A549 (cell line): ENCODE results near the gene ARPP21. TPM values are rescaled to one million over a fixed set of nuclear protein-coding genes. Genes with fewer than 3 reads are reported as not detected.

Experiments
- ATAC-seq, 2 experiments: fragments of 200-7000 bp in 1 of 2; fragments of >200 bp in 1 of 2; cut with Nextera tagmentation in 1 of 2; cut with Tn5 transposase in 1 of 2; 3 replicates each; pipeline versions ENCODE4 v1.8.0 to v1.9.1; 2018 to 2020; ENCODE audit warnings: mild to moderate bottlenecking in 1 of 2, moderate library complexity in 1 of 2
- CTCF ChIA-PET: fragments of 300-600 bp; sonication (Branson Sonifier 250); formaldehyde crosslinking; extraction: SDS; loops from one replicate; lab custom pipeline; 2021; ENCODE audit warnings: antibody characterized with exemption, inconsistent platforms; lab: Yijun Ruan, JAX
- POLR2A ChIA-PET: fragments of 350-600 bp; formaldehyde crosslinking; extraction: SDS; loops from one replicate; lab custom pipeline; 2021; ENCODE audit warnings: antibody characterized with exemption, inconsistent platforms; lab: Yijun Ruan, JAX
- DNase-seq, 2 experiments: peaks; one replicate each; pipeline versions ENCODE4 v3.0.0 to v3.0.0-alpha.2; 2011 to 2016; ENCODE audit warnings: low read depth in 1 of 2, low spot score in 1 of 2
- FAIRE-seq: peaks from 2 replicates; lab custom pipeline; 2011; peaks lifted over from hg19 to GRCh38; lab: Jason Lieb, UNC
- H3K27ac ChIP-seq, 2 experiments: fragments of >200 bp; sonication (Bioruptor Twin); formaldehyde crosslinking; 3 replicates each; pipeline ENCODE4 v1.5.1; 2016 to 2017
- H3K4me1 ChIP-seq: fragments of >200 bp; sonication (Bioruptor Twin); formaldehyde crosslinking; 3 replicates; pipeline ENCODE4 v1.6.1; 2016
- H3K4me2 ChIP-seq: fragments of >200 bp; sonication (Bioruptor Twin); formaldehyde crosslinking; 3 replicates; pipeline ENCODE4 v1.6.1; 2016
- H3K4me3 ChIP-seq: fragments of >200 bp; sonication (Bioruptor Twin); formaldehyde crosslinking; 3 replicates; pipeline ENCODE4 v1.5.1; 2016
- H3K9me3 ChIP-seq: fragments of >200 bp; sonication (Bioruptor Twin); formaldehyde crosslinking; 3 replicates; pipeline ENCODE4 v1.6.1; 2016
- BCL3 ChIP-seq: fragments of >200 bp; sonication (Bioruptor Twin); formaldehyde crosslinking; IDR thresholded peaks from 3 replicates; pipeline ENCODE4 v1.6.1; 2016
- CBX2 ChIP-seq: fragments of 200-600 bp; sonication (generic); IDR thresholded peaks from 2 replicates; pipeline ENCODE4 v1.6.1; 2016; ENCODE audit warnings: low read depth, mild to moderate bottlenecking, borderline replicate concordance
- CHD4 ChIP-seq: fragments of 200-600 bp; sonication (generic); IDR thresholded peaks from 2 replicates; pipeline ENCODE4 v1.6.1; 2016; ENCODE audit warnings: antibody characterized with exemption, mild to moderate bottlenecking, borderline replicate concordance
- EHMT2 ChIP-seq: fragments of 200-600 bp; sonication (generic); IDR thresholded peaks from 2 replicates; pipeline ENCODE4 v1.6.1; 2016; ENCODE audit warnings: antibody characterized with exemption, low read depth, mild to moderate bottlenecking, moderate library complexity
- ELK1 ChIP-seq: fragments of 150-350 bp; IDR thresholded peaks from 2 replicates; pipeline ENCODE4 v1.6.1; 2014; ENCODE audit warnings: low read depth, mild to moderate bottlenecking, low read length
- EP300 ChIP-seq, 2 experiments: fragments of >200 bp; sonication (Bioruptor Twin); formaldehyde crosslinking; IDR thresholded peaks; 2 replicates in 1 of 2; 3 replicates in 1 of 2; pipeline ENCODE4 v1.6.1; 2016 to 2017
- HMGXB4 ChIP-seq: fragments of 250-450 bp; sonication (Bioruptor Pico); IDR thresholded peaks from 2 replicates; pipeline ENCODE4 v1.5.0; 2021; ENCODE audit warnings: mild to moderate bottlenecking, moderate library complexity, borderline replicate concordance
- HOXB5 ChIP-seq: fragments of 250-450 bp; sonication (Bioruptor Pico); IDR thresholded peaks from 2 replicates; pipeline ENCODE4 v1.5.0; 2020; ENCODE audit warnings: mild to moderate bottlenecking, moderate library complexity
- JUNB ChIP-seq: fragments of >200 bp; sonication (Bioruptor Twin); formaldehyde crosslinking; IDR thresholded peaks from 2 replicates; pipeline ENCODE4 v1.6.1; 2016
- KDM1A ChIP-seq: fragments of 200-600 bp; sonication (generic); IDR thresholded peaks from 2 replicates; pipeline ENCODE4 v1.6.1; 2016; ENCODE audit warnings: low read depth, mild to moderate bottlenecking
- KDM5A ChIP-seq: fragments of 200-600 bp; sonication (generic); IDR thresholded peaks from 2 replicates; pipeline ENCODE4 v1.6.1; 2016; ENCODE audit warnings: antibody characterized with exemption, mild to moderate bottlenecking
- MAX ChIP-seq: IDR thresholded peaks from 2 replicates; pipeline ENCODE4 v1.6.1; 2012
- NPAS2 ChIP-seq: fragments of 250-450 bp; sonication (Bioruptor Pico); IDR thresholded peaks from 2 replicates; pipeline ENCODE4 v1.8.0; 2022; ENCODE audit warnings: mild to moderate bottlenecking, moderate library complexity, borderline replicate concordance
- NR3C1 ChIP-seq: fragments of >200 bp; sonication (Bioruptor Twin); formaldehyde crosslinking; IDR thresholded peaks from 3 replicates; pipeline ENCODE4 v1.6.1; 2017
- RNF2 ChIP-seq: fragments of 200-600 bp; sonication (generic); IDR thresholded peaks from 2 replicates; pipeline ENCODE4 v1.6.1; 2016; ENCODE audit warnings: low read depth, mild to moderate bottlenecking, antibody characterized with exemption, moderate library complexity, borderline replicate concordance
- SREBF2 ChIP-seq: fragments of 450-650 bp; IDR thresholded peaks from 2 replicates; pipeline ENCODE4 v1.6.1; 2014; ENCODE audit warnings: mild to moderate bottlenecking, moderate library complexity
- TFCP2L1 ChIP-seq: fragments of 250-450 bp; sonication (Bioruptor Pico); IDR thresholded peaks from 2 replicates; pipeline ENCODE4 v1.5.0; 2021; ENCODE audit warnings: mild to moderate bottlenecking
- TP53 ChIP-seq: fragments of 250-450 bp; sonication (Bioruptor Pico); IDR thresholded peaks from 2 replicates; pipeline ENCODE4 v1.5.0; 2021; ENCODE audit warnings: mild to moderate bottlenecking, moderate library complexity
- WGBS: methylation state at CpG from one replicate; pipeline ENCODE4 v1.1.6; 2017; ENCODE audit errors: missing lambda C conversion rate; 5-methylcytosine and 5-hydroxymethylcytosine counted together
- polyA plus RNA-seq, 4 experiments: library from polyadenylated mRNA; depleted of rRNA in 3 of 4; stranded (reverse); fragments of >200 nt; fragmentation: RNase III in 1 of 4; extraction: RNeasy Plus Mini Kit Qiagen cat#74134 plus additional on column Dnase treatment in 1 of 4; gene quantifications; 2 replicates in 3 of 4; 3 replicates in 1 of 4; pipeline ENCODE4 v1.2.3, GENCODE V29; 2011 to 2017

ARPP21 gene
- polyA plus RNA-seq, 2 of the 4 experiments (the other 2 are of a cell fraction): 0.03 TPM; not detected in 1

- ATAC-seq (no peak), DNase-seq (no peak), FAIRE-seq (no peak)
- 36% methylated on average over 8 of the region's 8 CpGs for WGBS
- H3K4me1 ChIP-seq: no peaks in the 10 kb centered on the region
- no peak overlapping the region for H3K27ac ChIP-seq
- CTCF ChIA-PET: no interaction called here
- H3K4me3 ChIP-seq: no peak overlapping the region
- no peak overlapping the region for H3K4me2 ChIP-seq
- no peak for TF ChIP-seq KDM1A
- TF ChIP-seq HMGXB4 (CRISPR knock-in tag): no peak
- no peak for TF ChIP-seq SREBF2
- TF ChIP-seq, all 56 proteins: peak for 0
- no peaks in the 10 kb centered on the region for H3K9me3 ChIP-seq
- POLR2A ChIA-PET: no interaction called here
Observed at GRCh38 chr3:35708394-35709271, 69.3 kb downstream of the ARPP21 start.

- Histone ChIP-seq H3K4me1 (no peaks in the 10 kb centered on the region), H3K27ac (no peak overlapping the region), H3K9me3 (no peaks in the 10 kb centered on the region), H3K4me2 (no peak overlapping the region), H3K4me3 (no peak overlapping the region)
- DNase-seq (no peak), FAIRE-seq (no peak), ATAC-seq (no peak)
- POLR2A ChIA-PET: no interaction called here
- 47% methylated on average over 3 of the region's 3 CpGs for WGBS
- TF ChIP-seq EHMT2: no peak
- no peak for TF ChIP-seq HMGXB4 (CRISPR knock-in tag)
- TF ChIP-seq TP53: no peak
- no peak for TF ChIP-seq TFCP2L1 (CRISPR knock-in tag)
- no peak for TF ChIP-seq ELK1
- TF ChIP-seq JUNB: no peak
- no peak for TF ChIP-seq HOXB5 (CRISPR knock-in tag)
- CTCF ChIA-PET: interaction anchor here (1.0 kb wide), 1 partner anchor 14 kb away, joined by 3 read pairs; no protein-coding TSS in a partner anchor
Observed at GRCh38 chr3:35709691-35710090, 70.4 kb downstream of the ARPP21 start.

- ChIA-PET CTCF (interaction anchor here (1.0 kb wide), 1 partner anchor 13 kb away, joined by 3 read pairs; no protein-coding TSS in a partner anchor), POLR2A (no interaction called here)
- no peak overlapping the region for H3K27ac ChIP-seq
- TF ChIP-seq NR3C1: no peak
- no peak for TF ChIP-seq RNF2
- no peak for TF ChIP-seq TP53
- TF ChIP-seq HOXB5 (CRISPR knock-in tag): no peak
- no peak for TF ChIP-seq CBX2
- FAIRE-seq: no peak
- 29% methylated on average over 1 of the region's 1 CpG for WGBS
- H3K4me3 ChIP-seq: no peak overlapping the region
- no peak for ATAC-seq
- H3K4me2 ChIP-seq: no peak overlapping the region
- DNase-seq: no peak
- H3K9me3 ChIP-seq: no peaks in the 10 kb centered on the region
- no peaks in the 10 kb centered on the region for H3K4me1 ChIP-seq
Observed at GRCh38 chr3:35710554-35710953, 71.2 kb downstream of the ARPP21 start.

GRCh38 chr3:35718921-35719320 lies 79.6 kb downstream of the ARPP21 start:
- WGBS: 39% methylated on average over 1 of the region's 1 CpG
- CTCF ChIA-PET: no interaction called here
- FAIRE-seq: no peak
- no peak for TF ChIP-seq KDM1A
- TF ChIP-seq KDM5A: no peak
- TF ChIP-seq NPAS2 (CRISPR knock-in tag): no peak
- TF ChIP-seq BCL3: no peak
- no peak for TF ChIP-seq ELK1
- no peak for TF ChIP-seq SREBF2
- no peak for TF ChIP-seq EP300 (IDR thresholded peaks at IDR 0.05)
- TF ChIP-seq CHD4: no peak
- no peak for TF ChIP-seq EHMT2
- no peak for TF ChIP-seq MAX

More at GRCh38 chr3:35718921-35719320, 79.6 kb downstream of the ARPP21 start:
- no peak overlapping the region for H3K4me3 ChIP-seq
- no peak overlapping the region for H3K27ac ChIP-seq
- no peaks in the 10 kb centered on the region for H3K4me1 ChIP-seq
- DNase-seq (no peak), ATAC-seq (no peak)
- H3K4me2 ChIP-seq: no peak overlapping the region
- H3K9me3 ChIP-seq: no peaks in the 10 kb centered on the region
- POLR2A ChIA-PET: no interaction called here
